Astrocyte of the cerebellum (primary cell): Measurements from ENCODE around the gene OSR1.

Source experiments
- DNase-seq: peaks from one replicate; pipeline ENCODE4 v3.0.0-alpha.2; 2011; ENCODE audit warnings: low read depth
- H3K4me3 ChIP-seq: 2 replicates; pipeline ENCODE4 v1.5.1; 2011; ENCODE audit warnings: mild to moderate bottlenecking, low read depth, low read length, moderate library complexity
- CTCF ChIP-seq: IDR thresholded peaks from 2 replicates; pipeline ENCODE4 v1.5.1; 2012; ENCODE audit warnings: low read length, low read depth, moderate library complexity, mild to moderate bottlenecking; ENCODE audit errors: missing control alignments
- in situ Hi-C: cut with HindIII; loops from 2 replicates; pipeline ENCODE4 v1.10.0; 2017; ENCODE audit warnings: low sequenced_read_pairs

Gene OSR1

GRCh38 chr2:19373352-19373751, 14.9 kb upstream of the OSR1 start:
- DNase-seq = no peak
- no peak for TF ChIP-seq CTCF
- H3K4me3 ChIP-seq = no peak overlapping the region
- in situ Hi-C loops = loop anchor here (25.0 kb wide), 3 partner anchors 289 to 636 kb away; no protein-coding TSS in a partner anchor

GRCh38 chr2:19371996-19372582, 13.7 kb upstream of the OSR1 start:
- in situ Hi-C loops = loop anchor here (25.0 kb wide), 3 partner anchors 290 to 635 kb away; no protein-coding TSS in a partner anchor
- DNase-seq = no peak
- TF ChIP-seq CTCF = no peak
- H3K4me3 ChIP-seq = no peak overlapping the region

GRCh38 chr2:19369341-19369955, 11.0 kb upstream of the OSR1 start:
- DNase-seq = no peak
- in situ Hi-C loops = loop anchor here (25.0 kb wide), 3 partner anchors 293 to 632 kb away; no protein-coding TSS in a partner anchor
- H3K4me3 ChIP-seq = no peak overlapping the region
- peak; percentile 69 for TF ChIP-seq CTCF

GRCh38 chr2:19368760-19369159, 10.3 kb upstream of the OSR1 start:
- no peak for DNase-seq
- in situ Hi-C loops = loop anchor here (25.0 kb wide), 3 partner anchors 294 to 631 kb away; no protein-coding TSS in a partner anchor
- TF ChIP-seq CTCF = no peak
- H3K4me3 ChIP-seq = no peak overlapping the region

- no peak for DNase-seq
- TF ChIP-seq CTCF = no peak
- H3K4me3 ChIP-seq = no peak overlapping the region
- in situ Hi-C loops = loop anchor here (25.0 kb wide), 3 partner anchors 295 to 630 kb away; no protein-coding TSS in a partner anchor
Observed at GRCh38 chr2:19367326-19367725, 8.9 kb upstream of the OSR1 start.

GRCh38 chr2:19365126-19365525, 6.7 kb upstream of the OSR1 start:
- no peak overlapping the region for H3K4me3 ChIP-seq
- no peak for TF ChIP-seq CTCF
- in situ Hi-C loops = loop anchor here (25.0 kb wide), 3 partner anchors 297 to 628 kb away; no protein-coding TSS in a partner anchor
- no peak for DNase-seq
